Prostate gland (tissue), 2 donors: ENCODE data around the gene CFAP46.

Source experiments
- CTCF ChIP-seq, 4 experiments: fragments of 200-600 bp in 2 of 4; fragments of 450-650 bp in 2 of 4; sonication (generic) in 2 of 4; IDR thresholded peaks; 1 replicate in 3 of 4; 2 replicates in 1 of 4; pipeline ENCODE4 v1.5.1; 2016 to 2019; ENCODE audit warnings: antibody characterized with exemption in 4 of 4, mild to moderate bottlenecking in 2 of 4, moderate library complexity in 2 of 4
- POLR2A ChIP-seq: fragments of 450-650 bp; IDR thresholded peaks from one replicate; pipeline ENCODE4 v1.6.1; 2016; ENCODE audit warnings: antibody characterized with exemption, mild to moderate bottlenecking
- POLR2AphosphoS5 ChIP-seq: sonication (generic); formaldehyde crosslinking; IDR thresholded peaks from one replicate; pipeline ENCODE4 v1.6.1; 2017; ENCODE audit warnings: antibody characterized with exemption

- no peak for TF ChIP-seq POLR2AphosphoS5
- TF ChIP-seq CTCF (IDR thresholded peaks at IDR 0.05), result no peak
- no peak for TF ChIP-seq POLR2A
Measured at GRCh38 chr10:132860532-132860931, 81.8 kb downstream of the CFAP46 start.
